ENCODE results near the gene TMEM52. TPM values are rescaled to one million over a fixed set of nuclear protein-coding genes. Genes with fewer than 3 reads are reported as not detected.

Gene TMEM52
- total and polyA plus RNA-seq, 2 of the 13 experiments (the other 11 are each of a cell fraction or from before 2014, with no cell fraction given): 13.2 to 18.7 TPM

GRCh38 chr1:1920608-1921458 is 1.8 kb upstream of the TMEM52 start (continued):
- TF ChIP-seq ZNF276 (CRISPR knock-in tag; IDR thresholded peaks at IDR 0.05; ENCODE audit: low read depth): no peak
- peak; percentile 58; the same call in 1 of the 2 replicates for TF ChIP-seq ZNF800 (CRISPR knock-in tag; IDR thresholded peaks at IDR 0.05)
- TF ChIP-seq ZNF503 (CRISPR knock-in tag; IDR thresholded peaks at IDR 0.05): peak; percentile 20; the same call in 1 of the 2 replicates
- TF ChIP-seq ZSCAN25 (CRISPR knock-in tag; IDR thresholded peaks at IDR 0.05): 0 out of 2 replicates have a peak, but pooled peaks have one; percentile 19
- no peak for TF ChIP-seq ZBTB44 (CRISPR knock-in tag; IDR thresholded peaks at IDR 0.05)
- TF ChIP-seq ZNF614 (CRISPR knock-in tag; IDR thresholded peaks at IDR 0.05; ENCODE audit: borderline replicate concordance): peak; percentile 52; the same call in 1 of the 2 replicates
- no peak for TF ChIP-seq TEAD2 (CRISPR knock-in tag; IDR thresholded peaks at IDR 0.05)
- no peak; the same call in 1 of the 2 replicates for TF ChIP-seq MEIS1 (CRISPR knock-in tag; IDR thresholded peaks at IDR 0.05; ENCODE audit: borderline replicate concordance)
- TF ChIP-seq RFX3 (CRISPR knock-in tag; IDR thresholded peaks at IDR 0.05): no peak
- no peak for TF ChIP-seq PBX2 (CRISPR knock-in tag; IDR thresholded peaks at IDR 0.05)
- no peak for TF ChIP-seq ZNF280D (CRISPR knock-in tag; IDR thresholded peaks at IDR 0.05)
- TF ChIP-seq ZBTB20 (CRISPR knock-in tag; IDR thresholded peaks at IDR 0.05; ENCODE audit: borderline replicate concordance, low read depth): no peak
- TF ChIP-seq FOXM1 (CRISPR knock-in tag; IDR thresholded peaks at IDR 0.05): no peak
- TF ChIP-seq HDAC1 (CRISPR knock-in tag; IDR thresholded peaks at IDR 0.05): peak; percentile 72; the same call in 1 of the 2 replicates
- peak; percentile 74 for TF ChIP-seq ZNF331 (CRISPR knock-in tag; IDR thresholded peaks at IDR 0.05)
- no peak for TF ChIP-seq RORA (CRISPR knock-in tag; IDR thresholded peaks at IDR 0.05)
